ENCODE results near the gene LYPLAL1. TPM values are rescaled to one million over a fixed set of nuclear protein-coding genes. Genes with fewer than 3 reads are reported as not detected.

Gene LYPLAL1
- total and polyA plus RNA-seq, 2 of the 13 experiments (the other 11 are each of a cell fraction or from before 2014, with no cell fraction given), result 17.0 to 31.6 TPM

DNA sequence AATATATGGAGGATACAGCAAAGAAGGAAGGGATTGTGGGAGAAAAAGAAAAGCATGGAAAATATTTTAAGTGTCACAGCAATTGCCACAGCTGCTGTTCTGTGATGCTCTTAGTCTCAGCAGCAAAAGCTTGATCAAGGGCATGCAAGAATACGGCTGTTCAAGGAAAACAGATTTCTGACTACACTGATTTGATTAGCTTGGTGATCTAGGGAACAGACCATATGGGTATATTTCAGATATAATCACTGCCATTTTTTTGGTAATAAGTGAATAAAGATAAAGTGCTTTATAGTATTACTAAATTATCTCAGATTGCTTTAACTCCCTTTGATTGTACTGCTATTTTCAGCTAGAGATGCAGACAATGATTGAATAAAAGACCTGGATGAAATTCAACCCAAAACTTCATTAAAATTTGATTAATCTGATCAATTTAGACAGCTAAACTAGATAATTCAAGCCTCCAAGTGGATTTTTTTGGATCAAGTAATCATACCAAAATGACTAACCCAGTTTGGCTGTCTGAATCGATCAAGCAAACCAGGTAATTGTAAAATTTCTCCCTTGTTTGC, 33.3 kb upstream of the LYPLAL1 start (continued):
- TF ChIP-seq ARID3A (IDR thresholded peaks at IDR 0.05; ENCODE audit: low read depth, low read length) (no peak), ZNF607 (CRISPR knock-in tag; IDR thresholded peaks at IDR 0.05; ENCODE audit: borderline replicate concordance) (no peak), ZNF556 (CRISPR knock-in tag; IDR thresholded peaks at IDR 0.05; ENCODE audit: borderline replicate concordance) (no peak), KLF15 (CRISPR knock-in tag; IDR thresholded peaks at IDR 0.05; ENCODE audit: borderline replicate concordance) (no peak), RFX1 (IDR thresholded peaks at IDR 0.05) (no peak), NCOA1 (CRISPR knock-in tag; IDR thresholded peaks at IDR 0.05) (no peak)

DNA sequence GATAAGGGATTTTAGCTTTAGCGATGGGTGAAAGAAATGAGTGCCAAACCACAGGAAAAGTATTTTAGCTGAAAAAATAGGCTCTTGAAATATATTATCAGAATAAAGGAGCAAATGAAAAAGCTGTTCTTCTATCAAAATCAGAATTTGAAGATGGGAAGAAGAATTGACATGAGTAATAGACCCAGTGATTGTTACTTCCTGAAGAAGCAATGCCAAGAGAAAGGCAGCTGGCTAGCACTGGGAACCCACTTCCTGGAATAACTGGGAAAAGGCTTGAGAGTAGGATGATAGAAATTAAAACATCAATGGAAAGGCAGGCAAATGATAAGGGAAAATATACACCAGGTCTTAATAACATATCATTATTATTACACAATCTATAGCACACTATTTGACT, 29.9 kb upstream of the LYPLAL1 start:
- Histone ChIP-seq H3K4me2 (ENCODE audit: low read depth, low read length) (no peak overlapping the region), H2AFZ (ENCODE audit: low read length) (no peak overlapping the region), H3K36me3 (replicated peaks in 1 of 2; ENCODE audit: control insufficient read depth in 1 of 2, insufficient read depth in 2 of 2, low read length in 2 of 2) (no peaks in the 10 kb centered on the region), H3K27me3 (ENCODE audit: control insufficient read depth in 1 of 2, insufficient read depth in 2 of 2, low read length in 2 of 2) (no peaks in the 10 kb centered on the region), H3K27ac (ENCODE audit: extremely low read length, insufficient read depth, low read length) (no peak overlapping the region), H3K4me3 (replicated peaks in 1 of 3; ENCODE audit: insufficient read depth in 1 of 3, low read depth in 2 of 3, low read length in 3 of 3) (no peak overlapping the region), H3K9ac (ENCODE audit: insufficient read depth, low read depth, low read length) (no peak overlapping the region), H3K4me1 (ENCODE audit: insufficient read depth, low read length) (no peaks in the 10 kb centered on the region), H3K79me2 (ENCODE audit: insufficient read depth, low read length) (no peaks in the 10 kb centered on the region), H4K20me1 (ENCODE audit: insufficient read depth, low read length) (no peaks in the 10 kb centered on the region), H3K9me3 (ENCODE audit: low read length) (no peaks in the 10 kb centered on the region)
- POLR2A ChIA-PET, result no interaction called here
- intact Hi-C loops (cut with micrococcal nuclease; ENCODE audit: unreplicated experiment), result no loop called here
- no TSS peak for BruUV-seq (replicated peaks)
- DNase-seq (ENCODE audit: low spot score) (no peak), FAIRE-seq (no peak), ATAC-seq (no peak)
- CTCF ChIA-PET (ENCODE audit: low intra/inter-chr PET ratio, low total read pairs), result no interaction called here
- WGBS (ENCODE audit: low lambda C conversion rate), result 100% methylated on average over 1 of the region's 1 CpG
- no peak for TF ChIP-seq ZNF720 (CRISPR knock-in tag; IDR thresholded peaks at IDR 0.05)
- TF ChIP-seq ZNF234 (CRISPR knock-in tag; conservative IDR thresholded peaks at IDR 0.05), result no peak
- in situ Hi-C loops (cut with HindIII; ENCODE audit: extremely low pct_ligation_motif_present, low pct_unique_long_range_greater_than_20kb), result no loop called here
